IMR-90 (cell line): ENCODE data around the gene RFC2. TPM values are rescaled to one million over a fixed set of nuclear protein-coding genes. Genes with fewer than 3 reads are reported as not detected.

Experiments used
- ATAC-seq: fragments of 200-7000 bp; cut with Tn5 transposase; 2 replicates; pipeline ENCODE4 v1.9.1; 2020; ENCODE audit warnings: low read depth, mild to moderate bottlenecking, moderate library complexity
- BruUV-seq: library from RNA; stranded (reverse); fragments of 400-500 nt; replicated peaks from 2 replicates; lab custom pipeline; 2021; lab: Mats Ljungman, UMichigan
- CTCF ChIA-PET: fragments of 300-600 bp; formaldehyde crosslinking; extraction: SDS; loops from one replicate; lab custom pipeline; 2021; ENCODE audit warnings: antibody characterized with exemption; lab: Yijun Ruan, JAX
- POLR2A ChIA-PET: fragments of 300-600 bp; sonication (Branson Sonifier 250); formaldehyde crosslinking; loops from one replicate; lab custom pipeline; 2022; ENCODE audit warnings: antibody characterized with exemption; ENCODE audit not compliant: unreplicated experiment; lab: Charles Lee
- DNase-seq: peaks from one replicate; pipeline ENCODE4 v3.0.0; 2013
- H2AFZ ChIP-seq: replicated peaks from 2 replicates; pipeline ENCODE3; 2013; ENCODE audit warnings: low read length, mild to moderate bottlenecking; ENCODE audit not compliant: poor library complexity
- H2AK5ac ChIP-seq: 2 replicates; pipeline ENCODE4 v1.6.1; 2013; ENCODE audit warnings: low read depth, low read length, inconsistent platforms
- H2AK9ac ChIP-seq: replicated peaks from 2 replicates; pipeline ENCODE3; 2013; ENCODE audit warnings: mild to moderate bottlenecking, low read depth, low read length, moderate library complexity; ENCODE audit not compliant: poor library complexity
- H2BK120ac ChIP-seq: 2 replicates; pipeline ENCODE4 v1.6.1; 2013; ENCODE audit warnings: low read depth, low read length, inconsistent platforms
- H2BK15ac ChIP-seq: 3 replicates; pipeline ENCODE4 v1.6.1; 2013; ENCODE audit warnings: low read depth, low read length, inconsistent platforms
- H2BK20ac ChIP-seq: 2 replicates; pipeline ENCODE4 v1.6.1; 2013; ENCODE audit warnings: low read depth, mild to moderate bottlenecking, inconsistent platforms, low read length, moderate library complexity
- H2BK5ac ChIP-seq: 2 replicates; pipeline ENCODE4 v1.6.1; 2013; ENCODE audit warnings: mild to moderate bottlenecking, low read depth, low read length, inconsistent platforms; ENCODE audit not compliant: poor library complexity, severe bottlenecking
- H3K14ac ChIP-seq: replicated peaks from 2 replicates; pipeline ENCODE4 v1.6.1; 2013; ENCODE audit warnings: low read depth, low read length, inconsistent platforms
- H3K18ac ChIP-seq: 2 replicates; pipeline ENCODE4 v1.6.1; 2013; ENCODE audit warnings: low read depth, low read length, control low read depth
- H3K23ac ChIP-seq: 2 replicates; pipeline ENCODE4 v1.6.1; 2013; ENCODE audit warnings: low read depth, low read length, inconsistent platforms
- H3K27ac ChIP-seq: 2 replicates; pipeline ENCODE4 v1.5.1; 2013; ENCODE audit warnings: mild to moderate bottlenecking, control low read depth, low read length; ENCODE audit not compliant: insufficient read depth
- H3K27me3 ChIP-seq: 2 replicates; pipeline ENCODE4 v1.6.1; 2013; ENCODE audit warnings: low read length; ENCODE audit not compliant: control insufficient read depth, insufficient read depth
- H3K36me3 ChIP-seq: 2 replicates; pipeline ENCODE4 v1.6.1; 2013; ENCODE audit warnings: low read length, mixed read lengths; ENCODE audit not compliant: control insufficient read depth, insufficient read depth
- H3K4ac ChIP-seq: 2 replicates; pipeline ENCODE4 v1.6.1; 2013; ENCODE audit warnings: low read depth, low read length, inconsistent platforms
- H3K4me1 ChIP-seq: 2 replicates; pipeline ENCODE4 v1.6.1; 2013; ENCODE audit warnings: low read length, mixed read lengths; ENCODE audit not compliant: control insufficient read depth, insufficient read depth
- H3K4me2 ChIP-seq: 2 replicates; pipeline ENCODE4 v1.6.1; 2013; ENCODE audit warnings: low read depth, mild to moderate bottlenecking, control low read depth, low read length, moderate library complexity
- H3K4me3 ChIP-seq: 2 replicates; pipeline ENCODE4 v1.5.1; 2013; ENCODE audit warnings: low read depth, mild to moderate bottlenecking, control low read depth, low read length, moderate library complexity; ENCODE audit not compliant: insufficient read depth
- H3K56ac ChIP-seq: 2 replicates; pipeline ENCODE4 v1.6.1; 2013; ENCODE audit warnings: low read length, inconsistent platforms; ENCODE audit not compliant: insufficient read depth; ENCODE audit errors: extremely low read depth
- H3K79me1 ChIP-seq, 2 experiments: 2 replicates each; pipeline ENCODE4 v1.6.1; 2013; ENCODE audit warnings: low read length in 2 of 2, inconsistent platforms in 1 of 2, low read depth in 1 of 2
- H3K9ac ChIP-seq: 2 replicates; pipeline ENCODE4 v1.6.1; 2013; ENCODE audit warnings: low read depth, low read length, control low read depth
- H3K9me1 ChIP-seq: 2 replicates; pipeline ENCODE4 v1.6.1; 2013; ENCODE audit warnings: low read length, inconsistent platforms; ENCODE audit not compliant: insufficient read depth
- H3K9me3 ChIP-seq: 2 replicates; pipeline ENCODE4 v1.6.1; 2013; ENCODE audit warnings: low read length; ENCODE audit not compliant: control insufficient read depth, insufficient read depth
- H4K20me1 ChIP-seq: 2 replicates; pipeline ENCODE4 v1.6.1; 2013; ENCODE audit warnings: low read length, inconsistent platforms; ENCODE audit not compliant: insufficient read depth
- H4K5ac ChIP-seq: 2 replicates; pipeline ENCODE4 v1.6.1; 2013; ENCODE audit warnings: mild to moderate bottlenecking, low read depth, low read length, control low read depth
- H4K8ac ChIP-seq, 2 experiments: 2 replicates each; pipeline ENCODE4 v1.6.1; 2013; ENCODE audit warnings: low read depth in 2 of 2, low read length in 2 of 2, control low read depth in 1 of 2, inconsistent platforms in 1 of 2
- H4K91ac ChIP-seq: 2 replicates; pipeline ENCODE4 v1.6.1; 2013; ENCODE audit warnings: low read depth, low read length, inconsistent platforms; ENCODE audit not compliant: insufficient read depth
- BHLHE40 ChIP-seq: fragments of 150-350 bp; IDR thresholded peaks from 2 replicates; pipeline ENCODE4 v1.6.1; 2016; ENCODE audit warnings: mild to moderate bottlenecking, low read depth, low read length
- CTCF ChIP-seq: conservative IDR thresholded peaks from 2 replicates; pipeline ENCODE4 v1.5.1; 2012; ENCODE audit warnings: mild to moderate bottlenecking, low read depth, low read length, improper control_type of control experiment
- NFE2L2 ChIP-seq: fragments of 150-350 bp; IDR thresholded peaks from 2 replicates; pipeline ENCODE4 v1.6.1; 2016; ENCODE audit warnings: low read depth, mild to moderate bottlenecking, low read length
- RAD21 ChIP-seq: IDR thresholded peaks from 2 replicates; pipeline ENCODE4 v1.6.1; 2012; ENCODE audit warnings: low read length, improper control_type of control experiment
- RCOR1 ChIP-seq: IDR thresholded peaks from 2 replicates; pipeline ENCODE4 v1.6.1; 2012; ENCODE audit warnings: mild to moderate bottlenecking, low read length, improper control_type of control experiment; ENCODE audit not compliant: insufficient replicate concordance
- RFX5 ChIP-seq: IDR thresholded peaks from 2 replicates; pipeline ENCODE4 v1.8.0; 2012; ENCODE audit warnings: low read depth, mild to moderate bottlenecking, low read length, moderate library complexity
- WGBS, 2 experiments: methylation state at CpG; one replicate each; pipeline versions ENCODE4 v1.1.5 to v1.1.7; 2013; ENCODE audit warnings: missing lambda C conversion rate in 2 of 2; ENCODE audit not compliant: insufficient read length in 1 of 2; ENCODE audit errors: extremely low coverage in 2 of 2; 5-methylcytosine and 5-hydroxymethylcytosine counted together
- dilution Hi-C: fragments of 300-500 bp; cut with HindIII; formaldehyde crosslinking; loops from one replicate; pipeline ENCODE4 v1.14.3; 2018; ENCODE audit warnings: low sequenced_read_pairs; ENCODE audit not compliant: unreplicated experiment
- in situ Hi-C: fragments of 300-500 bp; cut with MboI; formaldehyde crosslinking; loops from 3 replicates; pipeline ENCODE4 v1.14.3; 2019; ENCODE audit warnings: low sequenced_read_pairs, inconsistent platforms, mixed read lengths
- intact Hi-C: fragments of 100-400 bp; cut with micrococcal nuclease; formaldehyde crosslinking; loops from 2 replicates; pipeline ENCODE4 v1.10.0; 2022
- polyA plus RNA-seq, 3 experiments: library from polyadenylated mRNA; depleted of rRNA; stranded (reverse); fragments of >200 nt; gene quantifications; 2 replicates each; pipeline ENCODE4 v1.2.3, GENCODE V29; 2012; ENCODE audit warnings: low replicate concordance in 1 of 3
- total RNA-seq: library from RNA; depleted of rRNA; stranded (reverse); fragments of >200 nt; gene quantifications from 2 replicates; pipeline ENCODE4 v1.2.3, GENCODE V29; 2012

The RFC2 gene
- total and polyA plus RNA-seq, 2 of the 4 experiments (the other 2 are of a cell fraction): 25.2 to 37.8 TPM

DNA sequence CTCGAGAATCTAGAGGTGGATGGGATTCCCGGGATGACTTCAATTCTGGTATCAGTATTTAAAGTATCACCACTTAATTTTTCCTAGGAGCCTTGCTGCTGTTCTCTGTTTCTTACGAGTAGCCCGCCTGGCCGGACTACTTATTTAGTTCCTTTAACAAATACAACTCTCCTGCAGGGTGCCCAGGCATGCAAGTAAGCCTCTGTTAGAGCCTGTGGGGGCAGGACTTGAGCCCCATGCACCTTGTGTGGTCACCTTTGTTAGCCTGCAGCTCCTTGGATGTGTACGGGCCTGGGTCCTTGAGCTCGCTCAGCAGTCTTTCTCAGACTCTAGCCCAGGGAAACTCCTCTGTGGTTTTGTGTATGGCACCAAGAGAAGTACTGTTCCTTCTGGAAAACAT lies 63.9 kb downstream of the RFC2 start:
- intact Hi-C loops (no loop called here), dilution Hi-C loops (no loop called here), in situ Hi-C loops (no loop called here)
- 100% methylated on average over 1 of the region's 7 CpGs; no CpG with 5 or more reads in 1 of the 2 experiments for WGBS, 2 experiments
- H2AK9ac ChIP-seq: no peak overlapping the region
- POLR2A ChIA-PET: no interaction called here
- H3K36me3 ChIP-seq: peaks cover 55% of the 10 kb centered on the region
- H3K4me3 ChIP-seq: no peak overlapping the region
- H4K20me1 ChIP-seq: peaks cover 66% of the 10 kb centered on the region
- no peak overlapping the region for H2BK15ac ChIP-seq
- ATAC-seq (no peak), DNase-seq (no peak)
- H3K14ac ChIP-seq: no peak overlapping the region
- no peak overlapping the region for H2AK5ac ChIP-seq
- no peak overlapping the region for H2BK120ac ChIP-seq
- no TSS peak for BruUV-seq
- no peaks in the 10 kb centered on the region for H3K27me3 ChIP-seq
- H2BK20ac ChIP-seq: no peak overlapping the region
- H3K4me1 ChIP-seq: peaks cover 12% of the 10 kb centered on the region
- no peak overlapping the region for H3K27ac ChIP-seq
- no peak overlapping the region for H4K5ac ChIP-seq
- H3K18ac ChIP-seq: no peak overlapping the region
- H3K4me2 ChIP-seq: no peak overlapping the region
- H2AFZ ChIP-seq: no peak overlapping the region
- no peak overlapping the region for H3K9ac ChIP-seq
- H3K23ac ChIP-seq: no peak overlapping the region
- H3K4ac ChIP-seq: no peak overlapping the region
- no peak overlapping the region for H3K56ac ChIP-seq
- no peaks in the 10 kb centered on the region for H3K9me3 ChIP-seq
- TF ChIP-seq BHLHE40: no peak
- TF ChIP-seq RFX5: no peak
- TF ChIP-seq CTCF: no peak
- TF ChIP-seq RCOR1: no peak
- TF ChIP-seq RAD21: no peak
- no peak for TF ChIP-seq NFE2L2
- CTCF ChIA-PET: no interaction called here
- H4K8ac ChIP-seq: no peak overlapping the region
- H3K79me1 ChIP-seq: peaks cover 26 to 73% of the 10 kb centered on the region in 2 experiments
- no peak overlapping the region for H4K91ac ChIP-seq
- peaks cover 8% of the 10 kb centered on the region for H3K9me1 ChIP-seq
- no peak overlapping the region for H2BK5ac ChIP-seq
